Mammary epithelial cell (primary cell): ENCODE data around the gene OR2AE1.
A peak's percentile ranks its signal among the peaks of the same experiment; 100 is the strongest.

Source experiments
- CTCF ChIP-seq, 2 donors: IDR thresholded peaks in 1 of 2; conservative IDR thresholded peaks in 1 of 2; 2 replicates each; pipeline ENCODE4 v1.5.1; 2011 to 2012; ENCODE audit warnings: inconsistent platforms in 2 of 2, low read length in 2 of 2, mild to moderate bottlenecking in 2 of 2, control low read depth in 1 of 2, low read depth in 1 of 2; ENCODE audit not compliant: insufficient read depth in 1 of 2; ENCODE audit errors: extremely low read depth in 1 of 2
- EZH2 ChIP-seq: IDR thresholded peaks from 2 replicates; pipeline ENCODE4 v1.6.1; 2012; ENCODE audit warnings: low read length, inconsistent platforms, borderline replicate concordance

- peak; percentile 25 to 61 for TF ChIP-seq CTCF (conservative IDR thresholded peaks at IDR 0.05 in 1 of 2, IDR thresholded peaks at IDR 0.05 in 1 of 2; ENCODE audit: extremely low read depth in 1 of 2, insufficient read depth in 1 of 2, low read depth in 1 of 2, low read length in 2 of 2)
- no peak for TF ChIP-seq EZH2
Measured at GRCh38 chr7:99837649-99838361, 39.0 kb downstream of the OR2AE1 start.
